HG02981 (cell line): ENCODE data around the gene UGT1A4.

Source experiments
- ATAC-seq: cut with Tn5 transposase; IDR thresholded peaks from one replicate; pipeline ENCODE4 v1.9.1; 2021; ENCODE audit warnings: mild to moderate bottlenecking, moderate library complexity; ENCODE audit not compliant: unreplicated experiment

Gene UGT1A4

GRCh38 chr2:233807966-233808935 is 89.7 kb downstream of the UGT1A4 start:
- no peak for ATAC-seq

GRCh38 chr2:233810385-233810784 is 91.8 kb downstream of the UGT1A4 start:
- ATAC-seq: no peak

- ATAC-seq: no peak
Observed at GRCh38 chr2:233811087-233811486, 92.6 kb downstream of the UGT1A4 start.

- no peak for ATAC-seq
Observed at GRCh38 chr2:233811732-233812131, 93.2 kb downstream of the UGT1A4 start.

GRCh38 chr2:233813236-233814055 is 94.9 kb downstream of the UGT1A4 start:
- no peak for ATAC-seq

- ATAC-seq: no peak
Observed at GRCh38 chr2:233814056-233814835, 95.7 kb downstream of the UGT1A4 start.

- no peak for ATAC-seq
Observed at GRCh38 chr2:233815861-233816260, 97.3 kb downstream of the UGT1A4 start.

GRCh38 chr2:233816334-233816733 is 97.8 kb downstream of the UGT1A4 start:
- ATAC-seq: no peak

- no peak for ATAC-seq
Observed at GRCh38 chr2:233816771-233817170, 98.2 kb downstream of the UGT1A4 start.

GRCh38 chr2:233817361-233817911 is 98.9 kb downstream of the UGT1A4 start:
- no peak for ATAC-seq

- no peak for ATAC-seq
Observed at GRCh38 chr2:233817995-233818638, 99.6 kb downstream of the UGT1A4 start.

- no peak for ATAC-seq
Observed at GRCh38 chr2:233818639-233819621, 100.4 kb downstream of the UGT1A4 start.

- no peak for ATAC-seq
Observed at GRCh38 chr2:233819884-233820773, 101.6 kb downstream of the UGT1A4 start.

- ATAC-seq: no peak
Observed at GRCh38 chr2:233820774-233821105, 102.2 kb downstream of the UGT1A4 start.

GRCh38 chr2:233821196-233821595 is 102.7 kb downstream of the UGT1A4 start:
- no peak for ATAC-seq

- ATAC-seq: no peak
Observed at GRCh38 chr2:233821709-233822100, 103.2 kb downstream of the UGT1A4 start.

GRCh38 chr2:233822101-233822771 is 103.7 kb downstream of the UGT1A4 start:
- ATAC-seq: no peak
